Stimulated activated naive CD8-positive, alpha-beta T cell treated with anti-CD3 and anti-CD28 coated beads, Interleukin-15, amount 100 ng/mL, for 72 hours (primary cell): ENCODE results near the gene PAIP2B.
A peak's percentile ranks its signal among the peaks of the same experiment; 100 is the strongest.

Source experiments
- ATAC-seq: fragments of 150-1000 bp; cut with Tn5 transposase; 2 replicates; pipeline ENCODE4 v1.10.0; 2021; ENCODE audit warnings: mild to moderate bottlenecking, moderate library complexity
- DNase-seq, 2 donors: peaks; one replicate each; pipeline ENCODE4 v3.0.0; 2021 to 2022
- H3K27ac Mint-ChIP-seq, 2 donors: one replicate each; pipeline ENCODE4 v1.8.0; 2022; ENCODE audit warnings: mild to moderate bottlenecking in 2 of 2, mixed read lengths in 2 of 2, moderate library complexity in 2 of 2
- H3K27me3 Mint-ChIP-seq: one replicate; pipeline ENCODE4 v1.8.0; 2022; ENCODE audit warnings: mixed read lengths
- H3K4me1 Mint-ChIP-seq: one replicate; pipeline ENCODE4 v1.8.0; 2022; ENCODE audit warnings: mild to moderate bottlenecking, mixed read lengths
- H3K4me3 Mint-ChIP-seq, 2 donors: one replicate each; pipeline ENCODE4 v1.8.0; 2022; ENCODE audit warnings: mild to moderate bottlenecking in 2 of 2, mixed read lengths in 2 of 2, moderate library complexity in 1 of 2
- H3K9me3 Mint-ChIP-seq, 2 donors: one replicate each; pipeline ENCODE4 v1.8.0; 2022; ENCODE audit warnings: mixed read lengths in 2 of 2

The PAIP2B gene

GRCh38 chr2:71226965-71227560 lies at the start of gene PAIP2B:
PAIP2B (minus strand) TSS chr2:71227103; CDS start chr2:71202589, 24,514 bp downstream.
- DNase-seq (peak; percentile 97 to 98), ATAC-seq (peak; percentile 97)
- H3K27ac Mint-ChIP-seq: peak within 1 kb of the TSS; percentile 92 to 96
- no peaks in the 10 kb centered on the region for H3K9me3 Mint-ChIP-seq
- H3K4me3 Mint-ChIP-seq: peak within 1 kb of the TSS; percentile 95 to 97
- no peaks in the 10 kb centered on the region for H3K27me3 Mint-ChIP-seq
- H3K4me1 Mint-ChIP-seq: peaks cover 11% of the 10 kb centered on the region

GRCh38 chr2:71275939-71276310 lies 49.0 kb upstream of the PAIP2B start:
- peaks cover 27% of the 10 kb centered on the region for H3K4me1 Mint-ChIP-seq
- ATAC-seq (peak; percentile 8), DNase-seq (no peak)
- H3K27ac Mint-ChIP-seq: no peak overlapping the region
- H3K9me3 Mint-ChIP-seq: no peaks in the 10 kb centered on the region
- H3K4me3 Mint-ChIP-seq: peak overlapping the region; percentile 83 to 86
- peaks cover 96% of the 10 kb centered on the region for H3K27me3 Mint-ChIP-seq

GRCh38 chr2:71269511-71270090 lies 42.7 kb upstream of the PAIP2B start:
- no peaks in the 10 kb centered on the region for H3K9me3 Mint-ChIP-seq
- ATAC-seq: no peak
- H3K4me1 Mint-ChIP-seq: no peaks in the 10 kb centered on the region
- H3K27me3 Mint-ChIP-seq: peaks cover 54% of the 10 kb centered on the region
- no peak overlapping the region for H3K27ac Mint-ChIP-seq
- DNase-seq: no peak
- H3K4me3 Mint-ChIP-seq: no peak overlapping the region

- no peak for ATAC-seq
- Mint-ChIP-seq H3K4me1 (no peaks in the 10 kb centered on the region), H3K9me3 (no peaks in the 10 kb centered on the region), H3K27me3 (peaks cover 29% of the 10 kb centered on the region), H3K27ac (no peak overlapping the region), H3K4me3 (no peak overlapping the region)
- DNase-seq: no peak
Measured at GRCh38 chr2:71263386-71263785, 36.5 kb upstream of the PAIP2B start.

GRCh38 chr2:71261534-71261933 lies 34.6 kb upstream of the PAIP2B start:
- no peaks in the 10 kb centered on the region for H3K9me3 Mint-ChIP-seq
- ATAC-seq (no peak), DNase-seq (no peak)
- H3K4me1 Mint-ChIP-seq: no peaks in the 10 kb centered on the region
- H3K27ac Mint-ChIP-seq: no peak overlapping the region
- no peak overlapping the region for H3K4me3 Mint-ChIP-seq
- H3K27me3 Mint-ChIP-seq: peaks cover 41% of the 10 kb centered on the region

GRCh38 chr2:71256421-71256820 lies 29.5 kb upstream of the PAIP2B start:
- Mint-ChIP-seq H3K4me1 (no peaks in the 10 kb centered on the region), H3K9me3 (peaks cover 4% of the 10 kb centered on the region in 2 donors), H3K27ac (no peak overlapping the region), H3K27me3 (peaks cover 29% of the 10 kb centered on the region), H3K4me3 (no peak overlapping the region)
- ATAC-seq (no peak), DNase-seq (no peak)

GRCh38 chr2:71254776-71255175 lies 27.9 kb upstream of the PAIP2B start:
- H3K4me1 Mint-ChIP-seq: no peaks in the 10 kb centered on the region
- peaks cover 5 to 9% of the 10 kb centered on the region in 2 donors for H3K9me3 Mint-ChIP-seq
- ATAC-seq: no peak
- no peak for DNase-seq
- peaks cover 36% of the 10 kb centered on the region for H3K27me3 Mint-ChIP-seq
- no peak overlapping the region for H3K4me3 Mint-ChIP-seq
- H3K27ac Mint-ChIP-seq: no peak overlapping the region

GRCh38 chr2:71254078-71254477 lies 27.2 kb upstream of the PAIP2B start:
- ATAC-seq: no peak
- Mint-ChIP-seq H3K9me3 (peaks cover 5 to 9% of the 10 kb centered on the region in 2 donors), H3K27me3 (peaks cover 32% of the 10 kb centered on the region)

GRCh38 chr2:71253476-71253875 lies 26.6 kb upstream of the PAIP2B start:
- no peak overlapping the region for H3K4me3 Mint-ChIP-seq
- DNase-seq: no peak
- H3K27ac Mint-ChIP-seq: no peak overlapping the region
- peaks cover 5 to 9% of the 10 kb centered on the region in 2 donors for H3K9me3 Mint-ChIP-seq
- peaks cover 31% of the 10 kb centered on the region for H3K27me3 Mint-ChIP-seq
- no peaks in the 10 kb centered on the region for H3K4me1 Mint-ChIP-seq
- ATAC-seq: no peak

More at GRCh38 chr2:71254078-71254477, 27.2 kb upstream of the PAIP2B start:
- Mint-ChIP-seq H3K4me3 (no peak overlapping the region), H3K27ac (no peak overlapping the region), H3K4me1 (no peaks in the 10 kb centered on the region)
- no peak for DNase-seq

- peaks cover 5 to 9% of the 10 kb centered on the region in 2 donors for H3K9me3 Mint-ChIP-seq
- no peak overlapping the region for H3K4me3 Mint-ChIP-seq
- no peaks in the 10 kb centered on the region for H3K4me1 Mint-ChIP-seq
- H3K27me3 Mint-ChIP-seq: peaks cover 24% of the 10 kb centered on the region
- ATAC-seq (no peak), DNase-seq (no peak)
- no peak overlapping the region for H3K27ac Mint-ChIP-seq
Measured at GRCh38 chr2:71252862-71253261, 26.0 kb upstream of the PAIP2B start.

- Mint-ChIP-seq H3K27me3 (peaks cover 18% of the 10 kb centered on the region), H3K4me1 (no peaks in the 10 kb centered on the region), H3K27ac (no peak overlapping the region), H3K9me3 (peaks cover 5 to 9% of the 10 kb centered on the region in 2 donors), H3K4me3 (no peak overlapping the region)
- ATAC-seq: no peak
- no peak for DNase-seq
Measured at GRCh38 chr2:71250935-71251334, 24.0 kb upstream of the PAIP2B start.

- Mint-ChIP-seq H3K4me1 (no peaks in the 10 kb centered on the region), H3K9me3 (no peaks in the 10 kb centered on the region), H3K27me3 (peaks cover 11% of the 10 kb centered on the region), H3K4me3 (no peak overlapping the region), H3K27ac (no peak overlapping the region)
- no peak for ATAC-seq
- no peak for DNase-seq
Measured at GRCh38 chr2:71244302-71244660, 17.4 kb upstream of the PAIP2B start.

GRCh38 chr2:71243634-71244301 lies 16.9 kb upstream of the PAIP2B start:
- Mint-ChIP-seq H3K4me1 (no peaks in the 10 kb centered on the region), H3K27me3 (peaks cover 11% of the 10 kb centered on the region), H3K4me3 (no peak overlapping the region), H3K9me3 (no peaks in the 10 kb centered on the region), H3K27ac (no peak overlapping the region)
- DNase-seq (no peak), ATAC-seq (no peak)

GRCh38 chr2:71240794-71241193 lies 13.9 kb upstream of the PAIP2B start:
- no peaks in the 10 kb centered on the region for H3K4me1 Mint-ChIP-seq
- no peak overlapping the region for H3K27ac Mint-ChIP-seq
- ATAC-seq: no peak
- H3K9me3 Mint-ChIP-seq: no peaks in the 10 kb centered on the region
- DNase-seq: no peak
- H3K27me3 Mint-ChIP-seq: peaks cover 11% of the 10 kb centered on the region
- H3K4me3 Mint-ChIP-seq: no peak overlapping the region

GRCh38 chr2:71238089-71238488 lies 11.2 kb upstream of the PAIP2B start:
- Mint-ChIP-seq H3K27ac (no peak overlapping the region), H3K4me3 (no peak overlapping the region), H3K9me3 (peaks cover 0 to 11% of the 10 kb centered on the region in 2 donors), H3K4me1 (no peaks in the 10 kb centered on the region), H3K27me3 (peaks cover 11% of the 10 kb centered on the region)
- no peak for ATAC-seq
- DNase-seq: no peak

GRCh38 chr2:71235930-71236587 lies 9.2 kb upstream of the PAIP2B start:
- ATAC-seq (no peak), DNase-seq (no peak)
- Mint-ChIP-seq H3K27me3 (no peaks in the 10 kb centered on the region), H3K9me3 (peaks cover 0 to 11% of the 10 kb centered on the region in 2 donors), H3K4me1 (no peaks in the 10 kb centered on the region), H3K27ac (no peak overlapping the region), H3K4me3 (no peak overlapping the region)
